Limb (tissue), 2 donors: ENCODE data around the gene UGT1A4.
"Not testable (repeated sequence)": the region's sequence is repeated elsewhere in the genome, so short reads cannot be mapped to it uniquely, and the experiment has no call there.

Source experiments
- DNase-seq, 2 donors: peaks; one replicate each; pipeline ENCODE4 v3.0.0-alpha.2; 2016; ENCODE audit errors: extremely low spot score in 2 of 2

The UGT1A4 gene

DNA sequence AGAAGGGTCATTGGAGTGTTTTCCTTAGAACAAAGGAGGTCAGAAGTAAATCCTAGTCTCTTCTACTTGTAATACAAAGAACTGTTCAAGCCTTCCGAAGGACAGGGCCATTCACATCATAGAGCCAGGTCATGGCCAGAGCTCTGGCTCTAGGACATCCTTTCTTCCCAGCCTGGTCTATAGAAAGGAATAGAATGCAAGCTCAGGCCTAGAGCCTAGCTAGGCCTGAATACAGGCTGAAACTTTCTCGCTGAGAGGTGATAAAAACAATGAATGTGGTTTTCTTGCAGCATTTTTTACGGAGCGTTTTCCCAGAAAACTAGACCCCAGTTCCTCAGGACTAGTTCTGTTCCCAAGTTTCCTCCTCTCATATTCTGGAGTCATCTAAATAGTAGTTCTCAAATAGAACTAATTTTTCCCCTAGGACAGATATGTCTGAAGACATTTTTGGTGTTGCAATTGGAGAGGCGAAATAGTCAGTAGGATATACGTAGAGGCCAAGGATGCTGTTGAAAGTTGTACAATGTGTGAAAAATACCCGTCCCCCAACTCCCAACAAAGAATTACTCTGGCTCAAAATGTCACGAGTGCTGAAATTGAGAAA is 19.0 kb upstream of the UGT1A4 start:
- no peak for DNase-seq

DNA sequence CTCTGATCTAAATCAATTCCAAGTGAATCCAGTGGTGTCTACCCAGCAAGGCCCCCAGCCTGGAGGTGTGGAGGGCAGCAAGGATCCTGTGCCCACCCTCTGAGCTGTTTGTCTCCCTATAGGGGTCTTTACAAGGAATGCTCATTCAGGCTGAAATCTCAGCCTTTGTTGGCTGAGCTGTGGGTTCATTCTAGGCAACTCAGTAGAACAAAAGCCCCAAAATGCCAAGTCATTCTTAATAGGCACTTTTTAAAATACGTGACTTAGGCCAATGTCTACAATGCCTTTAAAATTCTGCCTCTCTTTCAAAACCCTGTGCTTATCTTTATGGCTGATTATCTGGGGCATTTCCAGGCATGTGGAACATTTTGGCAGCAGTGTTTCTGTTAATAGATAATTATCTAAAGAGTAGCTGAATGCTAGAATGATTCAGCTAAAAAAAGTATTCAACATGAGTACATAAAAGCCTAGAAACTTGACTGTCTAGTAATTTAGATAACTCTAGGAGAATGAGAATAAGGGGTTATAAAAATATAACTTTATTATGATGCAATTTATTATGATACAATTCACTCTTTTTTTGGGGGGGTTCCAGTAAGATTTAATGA is 18.4 kb upstream of the UGT1A4 start:
- DNase-seq = no peak

DNA sequence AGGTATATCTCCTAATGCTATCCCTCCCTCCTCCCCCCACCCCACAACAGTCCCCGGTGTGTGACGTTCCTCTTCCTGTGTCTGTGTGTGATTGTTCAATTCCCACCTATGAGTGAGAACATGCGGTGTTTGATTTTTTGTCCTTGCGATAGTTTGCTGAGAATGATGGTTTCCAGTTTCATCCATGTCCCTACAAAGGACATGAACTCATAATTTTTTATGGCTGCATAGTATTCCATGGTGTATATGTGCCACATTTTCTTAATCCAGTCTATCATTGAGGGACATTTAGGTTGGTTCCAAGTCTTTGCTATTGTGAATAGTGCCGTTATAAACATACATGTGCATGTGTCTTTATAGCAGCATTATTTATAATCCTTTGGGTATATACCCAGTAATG is 17.7 kb upstream of the UGT1A4 start:
- not testable (repeated sequence) for DNase-seq

- DNase-seq = no peak
These were observed 16.3 kb upstream of the UGT1A4 start for GRCh38 chr2:233702238-233702637.

DNA sequence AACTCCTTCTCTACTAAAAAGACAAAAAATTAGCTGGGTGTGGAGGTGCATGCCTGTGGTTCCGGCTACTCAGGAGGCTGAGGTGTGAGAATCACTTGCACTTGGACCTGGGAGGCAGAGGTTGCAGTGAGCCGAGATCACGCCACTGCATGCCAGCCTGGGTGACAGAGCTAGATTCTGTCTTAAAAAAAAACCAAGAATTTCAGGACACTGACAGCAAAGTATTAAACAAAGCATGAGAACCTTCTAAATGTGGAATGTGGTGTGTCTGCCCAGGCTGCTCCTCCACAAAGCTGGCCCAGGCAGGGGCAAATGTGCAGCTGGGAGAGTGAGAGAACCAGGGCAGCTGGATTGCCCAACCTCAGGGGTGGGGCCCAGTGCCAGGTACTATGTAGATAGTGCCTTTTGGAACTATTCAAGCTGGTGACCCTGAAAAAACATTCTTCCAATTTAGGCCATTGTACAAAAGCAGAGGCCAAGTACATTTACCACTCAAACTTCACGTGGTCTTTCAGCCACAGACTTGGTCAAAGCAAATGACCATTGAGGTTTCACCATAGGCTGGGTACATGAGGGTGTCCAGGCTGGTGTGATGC is 12.5 kb upstream of the UGT1A4 start:
- DNase-seq = no peak

DNA sequence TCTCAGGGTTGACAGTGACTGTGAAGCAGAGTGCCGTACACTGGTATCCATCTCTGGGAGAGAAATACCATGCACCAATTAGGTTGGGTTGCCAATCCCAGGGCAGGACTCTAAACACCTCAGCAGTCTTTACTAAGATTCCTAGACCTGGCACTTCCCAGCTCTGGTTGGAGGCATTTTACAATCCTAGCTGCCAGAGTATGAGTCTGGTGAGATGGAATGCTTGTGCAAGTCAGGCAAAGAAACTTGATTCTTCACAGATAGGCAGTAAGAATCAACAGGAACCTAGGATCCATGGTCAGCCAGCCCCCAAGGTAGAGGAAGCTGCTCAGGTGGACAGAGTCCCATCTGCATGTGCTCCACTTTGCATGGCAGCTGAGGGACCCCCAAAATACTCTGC is 11.8 kb upstream of the UGT1A4 start:
- DNase-seq = no peak

GRCh38 chr2:233707940-233708644 is 10.4 kb upstream of the UGT1A4 start:
- no peak for DNase-seq

- DNase-seq = no peak
These were observed 9.6 kb upstream of the UGT1A4 start for GRCh38 chr2:233708942-233709341.

DNA sequence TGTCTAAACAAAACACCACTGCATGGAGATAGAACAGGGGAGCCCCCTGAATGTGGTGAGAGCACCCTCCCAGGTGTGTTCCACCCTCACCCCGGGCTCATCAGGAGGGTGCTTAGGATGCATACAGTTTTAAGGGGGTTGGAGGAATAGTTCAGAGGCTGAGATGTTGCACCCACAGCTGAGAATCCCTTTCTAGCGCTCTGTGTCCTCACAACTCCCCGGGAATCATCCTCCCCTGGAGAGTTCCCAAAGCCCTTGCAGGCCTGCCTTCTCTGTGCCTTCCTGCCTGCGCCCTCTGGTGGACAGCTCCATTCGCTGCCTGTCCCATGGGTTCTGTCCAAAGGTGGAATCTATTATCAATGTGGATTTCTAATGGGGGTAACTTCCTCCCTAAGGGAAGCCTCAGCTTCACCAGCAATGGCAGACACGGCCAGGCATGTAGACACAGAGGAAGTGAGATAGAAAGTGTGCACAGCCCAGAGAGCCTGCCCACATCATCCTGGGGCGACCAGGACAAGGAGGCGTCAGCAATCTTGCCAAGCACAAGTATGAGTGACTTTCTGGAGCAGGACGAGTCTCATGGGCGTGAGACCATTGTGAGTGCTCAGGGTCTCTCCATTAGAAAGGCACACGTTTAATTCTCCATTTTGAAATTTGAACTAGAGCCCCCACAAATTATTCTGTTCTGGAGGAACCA is 7.1 kb upstream of the UGT1A4 start:
- peak; percentile 31 to 71 for DNase-seq

- no peak for DNase-seq
These were observed 5.8 kb upstream of the UGT1A4 start, which contains the start of gene UGT1A5 for GRCh38 chr2:233712611-233713261. TSS of gene UGT1A5 (plus strand) at chr2:233712907. CDS start at chr2:233712992, 85 bp downstream.

GRCh38 chr2:233713262-233713615 is 5.3 kb upstream of the UGT1A4 start:
- no peak for DNase-seq

- no peak for DNase-seq
These were observed 4.4 kb upstream of the UGT1A4 start for GRCh38 chr2:233714121-233714520.

DNA sequence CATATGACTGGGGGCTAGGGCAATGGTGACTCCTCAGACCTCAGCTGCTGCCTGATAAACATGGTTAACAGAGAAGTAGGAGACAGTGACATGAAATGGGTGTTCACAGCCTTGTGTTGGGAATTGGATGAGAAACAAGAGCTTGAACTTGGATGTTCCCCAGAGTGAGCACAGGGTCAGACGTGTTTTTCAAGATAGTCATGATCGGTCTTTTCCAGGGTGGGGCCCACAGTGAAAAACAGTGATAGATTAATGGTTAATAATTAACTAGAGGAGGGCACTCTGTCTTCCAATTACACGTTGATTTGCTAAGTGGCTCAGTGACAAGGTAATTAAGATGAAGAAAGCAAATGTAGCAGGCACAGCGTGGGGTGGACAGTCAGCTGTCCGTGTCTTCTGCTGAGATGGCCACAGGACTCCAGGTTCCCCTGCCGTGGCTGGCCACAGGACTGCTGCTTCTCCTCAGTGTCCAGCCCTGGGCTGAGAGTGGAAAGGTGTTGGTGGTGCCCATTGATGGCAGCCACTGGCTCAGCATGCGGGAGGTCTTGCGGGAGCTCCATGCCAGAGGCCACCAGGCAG is 10.3 kb downstream of the UGT1A4 start, which contains the start of gene UGT1A3:
TSS of gene UGT1A3 (plus strand) at position 320 of the 579 bp plus-strand sequence. CDS start at position 405, 85 bp downstream.
- no peak for DNase-seq

DNA sequence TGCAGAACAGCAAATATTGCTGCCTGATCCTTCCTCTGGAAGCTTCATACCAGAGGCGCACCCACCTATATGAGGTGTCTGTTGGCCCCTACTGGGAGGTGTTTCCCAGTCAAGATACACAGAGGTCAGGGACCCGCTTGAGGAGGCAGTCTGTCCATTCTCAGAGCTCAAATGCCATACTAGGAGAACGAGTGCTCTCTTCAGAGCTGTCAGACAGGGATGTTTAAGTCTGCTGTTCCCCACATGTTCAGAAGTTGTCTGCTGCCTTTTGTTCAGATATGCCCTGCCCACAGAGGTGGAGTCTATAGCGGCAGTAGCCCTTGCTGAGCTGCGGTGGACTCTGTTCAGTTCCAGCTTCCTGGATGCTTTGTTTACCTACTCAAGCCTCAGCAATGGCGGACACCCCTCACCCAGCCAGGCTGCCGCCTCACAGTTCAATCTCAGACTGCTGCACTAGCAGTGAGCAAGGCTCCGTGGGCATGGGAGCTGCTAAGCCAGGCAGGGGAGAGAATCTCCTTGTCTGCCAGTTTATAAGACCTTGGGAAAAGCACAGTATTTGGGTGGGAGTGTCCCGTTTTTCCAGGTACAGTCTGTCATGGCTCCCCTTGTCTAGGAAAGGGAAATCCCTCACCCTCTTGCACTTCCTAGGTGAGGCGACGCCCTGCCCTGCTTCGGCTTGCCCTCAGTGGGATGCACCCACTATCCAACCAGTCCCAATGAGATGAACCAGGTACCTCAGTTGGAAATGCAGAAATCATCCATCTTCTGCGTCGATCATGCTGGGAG is 18.5 kb downstream of the UGT1A4 start:
- DNase-seq = not testable (repeated sequence)

- DNase-seq = no peak
These were observed 22.3 kb downstream of the UGT1A4 start for GRCh38 chr2:233740870-233741269.

DNA sequence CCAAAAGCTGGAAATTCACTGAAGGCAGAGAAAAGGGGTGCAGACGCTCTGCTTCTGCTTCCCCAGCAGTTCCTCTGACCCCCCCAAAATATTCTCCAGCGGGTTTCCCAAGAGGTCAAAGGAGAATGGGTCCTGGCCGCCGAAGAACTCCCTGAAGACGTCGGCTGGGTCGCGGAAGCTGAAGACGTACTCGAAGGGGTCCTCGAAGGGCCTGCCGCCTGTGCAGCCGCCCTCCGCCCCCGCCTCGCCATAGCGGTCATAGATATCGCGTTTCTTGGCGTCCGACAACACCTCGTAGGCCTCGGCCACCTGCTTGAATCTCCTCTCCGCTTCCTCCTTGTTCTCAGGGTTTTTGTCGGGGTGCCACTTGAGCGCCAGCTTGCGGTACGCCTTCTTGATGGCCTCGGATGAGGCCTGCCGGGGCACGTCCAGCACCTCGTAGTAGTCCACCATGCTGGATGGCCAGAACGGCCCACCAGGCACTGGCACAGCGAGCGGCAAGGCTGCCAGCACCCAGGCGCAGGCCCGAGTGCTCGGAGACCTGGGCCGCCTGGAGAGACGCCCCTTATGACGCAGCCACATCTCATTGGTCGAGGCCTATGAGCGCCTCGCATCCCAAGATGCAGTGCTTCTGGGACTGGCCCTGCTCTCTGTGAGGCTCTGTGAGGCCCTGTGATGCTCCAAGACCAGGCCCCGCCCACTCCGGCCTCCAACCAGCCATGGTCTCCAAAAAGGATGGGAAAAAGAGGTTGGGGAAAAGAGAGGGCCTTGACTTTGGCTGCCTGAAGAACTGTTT is 25.1 kb downstream of the UGT1A4 start:
- no peak for DNase-seq

- DNase-seq = no peak
These were observed 26.7 kb downstream of the UGT1A4 start for GRCh38 chr2:233745073-233745755.

DNA sequence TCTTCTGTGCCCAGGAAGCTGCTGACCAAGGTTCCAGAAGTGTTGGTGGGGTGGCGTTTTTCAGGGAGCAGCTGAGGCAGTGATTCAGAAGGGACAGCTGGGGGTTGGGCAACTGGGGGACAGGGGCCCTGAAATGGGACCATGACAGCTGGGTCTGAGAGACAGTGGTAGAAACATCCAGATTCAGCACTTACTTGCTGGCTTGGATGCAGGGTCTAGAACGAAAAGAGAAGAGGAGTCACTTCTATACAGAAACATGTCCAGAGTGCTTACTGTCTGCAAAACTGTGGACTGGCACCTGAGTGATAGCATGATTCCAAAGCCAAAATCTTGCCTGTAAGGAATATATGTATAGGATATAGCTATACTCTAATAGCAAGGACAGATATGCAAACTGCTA is 27.3 kb downstream of the UGT1A4 start:
- not testable (repeated sequence) for DNase-seq
